NCI-H345 treated with DMSO at 0.1 percent for 48 hours (cell line): ENCODE measurements around the gene VWF.

ENCODE experiments used
- DNase-seq: peaks from one replicate; lab custom pipeline; 2025; ENCODE audit not compliant: unreplicated experiment; lab: John Stamatoyannopoulos, UW

The VWF gene

GRCh38 chr12:6078398-6079096 lies 45.9 kb downstream of the VWF start:
- DNase-seq, result no peak

- DNase-seq, result no peak
Measured at GRCh38 chr12:6077692-6078083, 46.8 kb downstream of the VWF start.

- DNase-seq, result no peak
Measured at GRCh38 chr12:6076776-6077691, 47.4 kb downstream of the VWF start.

DNA sequence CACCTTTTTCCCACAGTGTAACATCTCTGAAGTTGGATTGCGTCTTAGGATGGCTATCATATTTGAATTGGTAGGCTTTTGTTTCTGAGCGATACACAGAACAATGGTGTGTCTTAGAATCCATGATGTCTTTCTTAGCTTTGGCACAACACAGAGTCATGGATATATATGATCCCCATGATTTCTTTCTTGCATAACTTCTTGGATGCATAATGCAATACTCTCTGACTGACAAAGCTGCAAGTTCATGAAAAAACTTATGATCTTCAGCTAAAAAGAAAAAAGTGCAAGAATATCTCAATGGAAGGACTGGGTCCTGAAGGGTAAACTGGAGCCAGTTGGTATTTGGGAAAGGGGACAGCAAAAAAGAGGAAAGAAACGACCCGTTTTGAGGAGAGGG lies 48.1 kb downstream of the VWF start:
- no peak for DNase-seq

- DNase-seq, result no peak
Measured at GRCh38 chr12:6074979-6075585, 49.4 kb downstream of the VWF start.

GRCh38 chr12:6074427-6074826 lies 50.0 kb downstream of the VWF start:
- DNase-seq, result no peak

GRCh38 chr12:6073426-6073825 lies 51.0 kb downstream of the VWF start:
- no peak for DNase-seq

- no peak for DNase-seq
Measured at GRCh38 chr12:6072302-6072752, 52.1 kb downstream of the VWF start.

GRCh38 chr12:6071589-6071988 lies 52.9 kb downstream of the VWF start:
- no peak for DNase-seq

DNA sequence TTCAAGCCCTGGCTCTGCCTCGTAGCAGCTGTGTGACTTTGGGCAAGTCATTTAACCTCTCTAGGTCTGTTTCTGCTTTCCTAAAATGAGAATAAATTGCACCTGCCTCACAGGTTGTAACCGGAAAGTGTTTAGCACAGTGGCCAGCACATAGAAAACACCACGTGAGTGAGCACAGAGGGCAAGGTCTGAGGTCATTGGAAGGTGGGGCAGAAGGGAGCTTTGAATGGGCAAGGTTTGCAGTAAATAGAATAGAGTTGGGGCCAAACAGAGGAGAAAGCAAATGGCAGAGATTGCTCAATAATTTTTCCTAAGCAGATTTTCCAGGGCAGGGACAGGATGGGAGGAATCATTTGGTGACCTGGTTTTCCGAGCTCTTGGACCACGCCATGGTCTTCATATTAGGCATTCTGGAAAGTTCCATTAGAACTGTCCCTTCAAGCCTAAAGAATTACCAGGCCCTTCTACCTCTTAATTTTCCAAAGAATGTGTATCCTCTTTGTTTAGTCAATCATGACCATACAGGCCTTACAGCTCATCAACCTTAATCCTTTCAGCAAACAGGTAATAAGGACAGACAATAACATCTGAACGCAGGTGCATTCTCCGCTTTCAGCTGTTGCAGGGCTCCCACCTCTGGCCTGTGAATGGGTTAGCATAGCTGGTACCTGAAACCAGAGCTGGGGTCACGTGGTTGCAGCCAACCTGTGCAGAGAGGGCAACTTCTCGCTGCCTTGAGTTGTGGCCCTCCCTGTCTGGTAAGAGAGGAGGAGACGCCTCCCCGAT lies 53.8 kb downstream of the VWF start:
- peak; percentile 76 for DNase-seq

DNA sequence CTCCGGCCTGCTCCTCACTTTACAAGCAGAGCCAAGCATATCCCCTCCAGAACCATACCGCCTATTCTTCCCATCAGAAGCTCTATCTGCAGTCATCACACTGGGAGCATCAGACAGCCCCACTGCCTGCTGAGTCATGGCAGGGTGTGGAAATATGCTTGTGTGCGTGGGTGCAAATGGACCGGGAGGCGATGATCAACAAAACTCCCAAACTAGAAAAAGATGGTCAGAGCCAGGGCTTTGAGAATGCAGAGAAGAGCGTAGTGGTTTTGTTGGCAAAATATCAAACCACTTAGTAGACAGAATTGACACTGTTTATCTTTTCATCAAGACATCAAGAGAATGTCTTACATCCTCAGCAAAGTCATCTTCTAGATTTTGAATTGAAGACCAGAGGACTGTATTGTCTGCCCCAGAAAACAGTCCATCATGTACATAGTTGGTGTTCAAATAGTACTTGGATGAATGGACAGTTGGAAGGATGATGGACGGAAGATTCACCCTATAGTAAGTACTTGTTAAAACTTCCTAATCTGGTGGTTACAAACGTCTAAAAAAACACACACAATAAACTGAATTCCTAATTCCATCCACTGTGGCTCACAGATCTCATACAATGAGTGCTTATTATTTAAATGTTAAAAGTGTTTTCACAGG lies 54.9 kb downstream of the VWF start:
- no peak for DNase-seq

DNA sequence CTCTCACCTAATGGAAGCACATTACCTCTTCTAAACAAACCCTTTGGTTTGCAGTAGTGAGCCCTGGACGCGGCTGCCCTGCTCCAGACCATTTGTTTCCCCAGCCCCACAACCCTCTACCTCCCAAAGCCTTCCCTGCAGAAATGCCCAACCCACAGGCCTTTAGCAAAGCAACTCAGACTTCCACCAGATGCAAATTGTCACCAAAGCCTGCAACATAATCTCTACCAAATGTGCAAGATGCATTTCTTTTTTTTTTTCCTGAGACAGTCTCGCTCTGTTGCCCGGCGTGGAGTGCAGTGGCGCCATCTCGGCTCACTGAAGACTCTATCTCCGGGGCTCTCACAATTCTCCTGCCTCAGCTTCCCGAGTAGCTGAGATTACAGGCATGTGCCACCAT lies 56.2 kb downstream of the VWF start:
- DNase-seq, result no peak

- no peak for DNase-seq
Measured at GRCh38 chr12:6067152-6067916, 57.1 kb downstream of the VWF start.

- DNase-seq, result no peak
Measured at GRCh38 chr12:6066651-6067050, 57.8 kb downstream of the VWF start.

- no peak for DNase-seq
Measured at GRCh38 chr12:6065863-6066199, 58.6 kb downstream of the VWF start.

- DNase-seq, result no peak
Measured at GRCh38 chr12:6065131-6065862, 59.2 kb downstream of the VWF start.

DNA sequence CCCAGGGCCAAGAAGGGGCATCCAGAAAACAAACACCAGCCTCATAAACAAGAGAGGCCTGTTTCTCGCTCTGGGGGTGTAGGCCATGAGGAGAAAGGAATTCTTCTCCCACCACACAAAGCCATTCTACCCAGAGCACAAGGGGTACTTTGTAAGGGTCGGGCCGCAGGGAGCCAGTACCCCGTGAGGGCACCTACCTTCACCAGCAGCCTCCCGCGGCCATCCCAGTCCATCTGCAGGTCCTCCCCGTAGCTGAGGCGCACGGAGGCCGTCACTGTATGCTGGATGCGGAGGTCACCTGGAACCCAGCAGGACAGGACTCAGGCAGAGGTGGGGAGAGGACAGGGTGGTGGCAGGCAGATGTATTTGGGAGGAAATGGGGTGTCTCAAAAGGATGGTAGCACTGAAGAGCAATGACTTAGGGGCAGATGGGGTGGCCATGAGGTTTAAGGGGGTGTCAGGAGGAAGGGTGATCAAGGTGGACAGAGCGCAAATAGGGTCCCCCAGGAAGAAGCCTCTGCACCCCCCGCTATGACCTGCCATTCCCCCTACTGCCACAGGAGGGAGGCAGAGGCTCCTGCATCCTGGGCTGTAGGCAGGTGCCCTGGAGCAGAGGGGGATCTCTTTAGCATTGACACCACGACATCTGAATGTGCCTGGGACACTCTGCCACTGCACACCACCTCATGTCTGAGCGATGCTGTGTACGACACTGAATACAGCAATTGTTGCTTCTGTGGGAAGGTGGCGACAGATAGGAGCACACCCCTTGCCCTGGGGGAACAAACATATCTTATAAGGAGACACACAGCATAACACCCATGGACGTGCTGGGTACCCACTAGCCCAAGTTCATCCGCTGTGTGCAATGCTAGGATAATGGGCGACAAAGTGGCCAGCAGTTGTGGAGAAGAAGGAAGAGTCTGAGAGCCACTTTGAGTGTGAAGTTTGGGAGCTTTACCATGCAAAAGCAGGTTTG lies 61.4 kb downstream of the VWF start:
- DNase-seq, result peak; percentile 6

DNA sequence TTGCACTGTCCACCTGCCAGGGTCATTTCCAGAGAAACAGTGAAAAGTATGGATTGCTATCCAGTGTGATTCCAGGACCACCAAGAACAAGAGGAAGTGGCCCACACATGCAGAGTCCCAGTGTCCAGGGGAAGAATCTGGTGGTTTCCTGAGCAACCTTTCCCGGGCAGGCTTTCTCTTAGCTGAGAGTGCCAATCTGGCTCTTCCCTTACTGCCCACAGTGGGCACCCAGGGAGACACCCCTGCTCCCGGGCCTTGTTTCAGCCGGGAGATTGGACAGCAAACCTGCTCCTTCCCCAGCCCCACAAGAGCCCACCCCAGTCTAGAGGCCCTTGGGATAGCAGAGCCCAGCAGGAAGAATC lies 62.1 kb downstream of the VWF start:
- no peak for DNase-seq
